ENCODE measurements around the gene CADPS.

DNA sequence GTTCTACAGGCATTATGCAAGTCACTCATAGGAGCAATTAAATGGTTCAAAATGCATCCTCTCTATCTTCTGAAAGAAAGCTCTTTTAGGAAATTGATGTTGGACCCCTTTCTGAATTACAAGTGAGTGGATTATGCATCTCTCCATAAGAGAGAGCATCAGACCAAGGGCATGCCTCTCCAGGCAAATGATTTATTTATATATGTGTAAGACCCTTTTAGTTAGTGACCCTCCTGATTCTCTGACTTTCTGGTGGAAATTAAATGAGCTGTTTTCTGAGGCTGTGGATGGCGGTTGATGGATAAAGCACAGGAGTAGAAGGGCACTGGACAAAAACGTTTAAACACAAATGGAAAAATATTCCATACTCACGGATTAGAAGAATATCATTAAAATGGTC is 62.6 kb downstream of the CADPS start:
- TF ChIP-seq, protein P1, sequence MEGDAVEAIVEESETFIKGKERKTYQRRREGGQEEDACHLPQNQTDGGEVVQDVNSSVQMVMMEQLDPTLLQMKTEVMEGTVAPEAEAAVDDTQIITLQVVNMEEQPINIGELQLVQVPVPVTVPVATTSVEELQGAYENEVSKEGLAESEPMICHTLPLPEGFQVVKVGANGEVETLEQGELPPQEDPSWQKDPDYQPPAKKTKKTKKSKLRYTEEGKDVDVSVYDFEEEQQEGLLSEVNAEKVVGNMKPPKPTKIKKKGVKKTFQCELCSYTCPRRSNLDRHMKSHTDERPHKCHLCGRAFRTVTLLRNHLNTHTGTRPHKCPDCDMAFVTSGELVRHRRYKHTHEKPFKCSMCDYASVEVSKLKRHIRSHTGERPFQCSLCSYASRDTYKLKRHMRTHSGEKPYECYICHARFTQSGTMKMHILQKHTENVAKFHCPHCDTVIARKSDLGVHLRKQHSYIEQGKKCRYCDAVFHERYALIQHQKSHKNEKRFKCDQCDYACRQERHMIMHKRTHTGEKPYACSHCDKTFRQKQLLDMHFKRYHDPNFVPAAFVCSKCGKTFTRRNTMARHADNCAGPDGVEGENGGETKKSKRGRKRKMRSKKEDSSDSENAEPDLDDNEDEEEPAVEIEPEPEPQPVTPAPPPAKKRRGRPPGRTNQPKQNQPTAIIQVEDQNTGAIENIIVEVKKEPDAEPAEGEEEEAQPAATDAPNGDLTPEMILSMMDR (IDR thresholded peaks at IDR 0.05): no peak
- TF ChIP-seq ZFX (IDR thresholded peaks at IDR 0.05; ENCODE audit: borderline replicate concordance): no peak

Data from 22Rv1 (cell line).